Suprapubic skin (tissue), 4 donors: ENCODE results near the gene AP1M2. TPM values are rescaled to one million over a fixed set of nuclear protein-coding genes. Genes with fewer than 3 reads are reported as not detected.

ENCODE experiments used
- DNase-seq, 2 donors: peaks; one replicate each; pipeline ENCODE4 v3.0.0-alpha.2; 2019; ENCODE audit warnings: low spot score in 2 of 2
- H3K27ac ChIP-seq: fragments of 200-600 bp; sonication (generic); one replicate; pipeline ENCODE4 v1.5.1; 2019
- H3K27me3 ChIP-seq: fragments of 200-600 bp; sonication (generic); one replicate; pipeline ENCODE4 v1.5.1; 2019
- H3K36me3 ChIP-seq: fragments of 200-600 bp; sonication (generic); one replicate; pipeline ENCODE4 v1.5.1; 2019
- H3K4me1 ChIP-seq: fragments of 200-600 bp; sonication (generic); one replicate; pipeline ENCODE4 v1.5.1; 2019
- H3K4me3 ChIP-seq: fragments of 200-600 bp; sonication (generic); one replicate; pipeline ENCODE4 v1.5.1; 2019; ENCODE audit warnings: mild to moderate bottlenecking
- H3K9me3 ChIP-seq: fragments of 200-600 bp; sonication (generic); one replicate; pipeline ENCODE4 v1.5.1; 2019
- EP300 ChIP-seq: sonication (generic); formaldehyde crosslinking; IDR thresholded peaks from one replicate; pipeline ENCODE4 v1.6.1; 2017; ENCODE audit warnings: antibody characterized with exemption
- POLR2A ChIP-seq, 2 donors: fragments of 450-650 bp; IDR thresholded peaks; one replicate each; pipeline ENCODE4 v1.6.1; 2017; ENCODE audit warnings: antibody characterized with exemption in 2 of 2, mild to moderate bottlenecking in 2 of 2, moderate library complexity in 2 of 2
- POLR2AphosphoS5 ChIP-seq, 3 donors: sonication (generic); formaldehyde crosslinking; IDR thresholded peaks; one replicate each; pipeline ENCODE4 v1.6.1; 2017; ENCODE audit warnings: antibody characterized with exemption in 3 of 3
- WGBS: methylation state at CpG from one replicate; pipeline ENCODE4 v1.1.5; 2018; 5-methylcytosine and 5-hydroxymethylcytosine counted together
- total RNA-seq, 4 donors: library from RNA; depleted of rRNA; stranded (reverse); fragments of >200 nt; gene quantifications; one replicate each; pipeline ENCODE4 v1.1.0, GENCODE V29; 2016
- TF ChIP-seq, protein P1 (sequence below), 2 donors: fragments of 200-600 bp in 1 of 2; fragments of 450-650 bp in 1 of 2; sonication (generic) in 1 of 2; IDR thresholded peaks; one replicate each; pipeline ENCODE4 v1.5.1; 2016 to 2019; ENCODE audit warnings: antibody characterized with exemption in 2 of 2, mild to moderate bottlenecking in 1 of 2, moderate library complexity in 1 of 2

The AP1M2 gene
- total RNA-seq, 4 donors from 2014 or later, result 28.9 to 65.9 (median 59.1) TPM

DNA sequence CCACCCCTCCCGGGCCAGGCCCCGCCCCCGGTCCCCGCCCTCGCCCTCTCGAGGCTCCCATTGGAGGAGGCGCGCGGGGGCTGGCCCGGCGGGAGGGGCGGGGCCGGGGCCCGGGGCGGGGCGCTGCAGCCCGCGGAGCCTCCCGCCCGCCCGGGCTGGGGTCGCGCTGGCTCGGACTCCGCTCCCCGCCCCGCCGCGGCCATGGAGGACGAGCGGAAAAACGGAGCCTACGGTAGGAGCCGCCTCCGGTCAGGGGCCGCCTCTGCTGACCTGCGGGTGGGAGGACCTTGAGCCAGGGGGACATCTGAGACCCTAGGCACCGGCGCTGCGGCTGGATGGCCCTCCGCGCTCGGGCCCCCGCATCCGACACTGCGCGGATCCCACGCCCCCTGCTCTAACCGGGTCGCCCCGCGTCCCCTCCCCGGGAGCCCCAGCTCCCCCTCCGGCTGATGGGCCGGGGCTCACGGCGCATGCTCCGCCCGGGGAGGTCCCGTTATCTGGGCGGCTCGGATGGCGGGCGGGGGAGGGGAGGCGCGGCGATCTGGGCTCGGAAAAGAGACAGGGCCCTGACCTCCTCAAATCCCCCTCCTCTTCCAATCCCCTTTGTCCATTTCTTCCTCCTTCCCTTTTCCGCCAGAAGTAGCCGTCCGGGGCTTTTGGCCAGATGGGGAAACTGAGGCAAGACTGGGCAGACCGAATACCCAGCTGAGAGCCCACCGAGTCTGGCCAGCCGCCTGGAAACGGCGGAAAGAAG lies 15.4 kb upstream of the AP1M2 start:
- Histone ChIP-seq H3K9me3 (no peaks in the 10 kb centered on the region), H3K4me1 (peaks cover 31% of the 10 kb centered on the region), H3K4me3 (peak overlapping the region; percentile 69), H3K27ac (peak overlapping the region; percentile 81), H3K36me3 (no peaks in the 10 kb centered on the region), H3K27me3 (no peaks in the 10 kb centered on the region)
- 0% methylated on average over 10 of the region's 76 CpGs for WGBS
- peak; percentile 89 to 92 for DNase-seq
- no peak for TF ChIP-seq EP300
- peak in 1 of 2 donors; percentile 27 for TF ChIP-seq POLR2A (IDR thresholded peaks at IDR 0.05)
- TF ChIP-seq POLR2AphosphoS5 (IDR thresholded peaks at IDR 0.05), result no peak

- TF ChIP-seq POLR2AphosphoS5 (IDR thresholded peaks at IDR 0.05) (no peak), POLR2A (IDR thresholded peaks at IDR 0.05) (no peak), EP300 (no peak)
- TF ChIP-seq, protein P1, sequence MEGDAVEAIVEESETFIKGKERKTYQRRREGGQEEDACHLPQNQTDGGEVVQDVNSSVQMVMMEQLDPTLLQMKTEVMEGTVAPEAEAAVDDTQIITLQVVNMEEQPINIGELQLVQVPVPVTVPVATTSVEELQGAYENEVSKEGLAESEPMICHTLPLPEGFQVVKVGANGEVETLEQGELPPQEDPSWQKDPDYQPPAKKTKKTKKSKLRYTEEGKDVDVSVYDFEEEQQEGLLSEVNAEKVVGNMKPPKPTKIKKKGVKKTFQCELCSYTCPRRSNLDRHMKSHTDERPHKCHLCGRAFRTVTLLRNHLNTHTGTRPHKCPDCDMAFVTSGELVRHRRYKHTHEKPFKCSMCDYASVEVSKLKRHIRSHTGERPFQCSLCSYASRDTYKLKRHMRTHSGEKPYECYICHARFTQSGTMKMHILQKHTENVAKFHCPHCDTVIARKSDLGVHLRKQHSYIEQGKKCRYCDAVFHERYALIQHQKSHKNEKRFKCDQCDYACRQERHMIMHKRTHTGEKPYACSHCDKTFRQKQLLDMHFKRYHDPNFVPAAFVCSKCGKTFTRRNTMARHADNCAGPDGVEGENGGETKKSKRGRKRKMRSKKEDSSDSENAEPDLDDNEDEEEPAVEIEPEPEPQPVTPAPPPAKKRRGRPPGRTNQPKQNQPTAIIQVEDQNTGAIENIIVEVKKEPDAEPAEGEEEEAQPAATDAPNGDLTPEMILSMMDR (IDR thresholded peaks at IDR 0.05), result no peak
- H3K27ac ChIP-seq, result no peak overlapping the region
- H3K9me3 ChIP-seq, result no peaks in the 10 kb centered on the region
- H3K4me3 ChIP-seq, result peak overlapping the region; percentile 69
- peaks cover 31% of the 10 kb centered on the region for H3K4me1 ChIP-seq
- H3K27me3 ChIP-seq, result no peaks in the 10 kb centered on the region
- no peaks in the 10 kb centered on the region for H3K36me3 ChIP-seq
- no peak for DNase-seq
- 26% methylated on average over 7 of the region's 7 CpGs for WGBS
Observed at GRCh38 chr19:10601999-10602329, 14.9 kb upstream of the AP1M2 start.

- H3K9me3 ChIP-seq, result no peaks in the 10 kb centered on the region
- no peaks in the 10 kb centered on the region for H3K27me3 ChIP-seq
- H3K27ac ChIP-seq, result no peak overlapping the region
- 94% methylated on average over 5 of the region's 5 CpGs for WGBS
- H3K4me1 ChIP-seq, result peaks cover 37% of the 10 kb centered on the region
- no peak overlapping the region for H3K4me3 ChIP-seq
- no peak for TF ChIP-seq POLR2A (IDR thresholded peaks at IDR 0.05)
- DNase-seq, result no peak
- no peaks in the 10 kb centered on the region for H3K36me3 ChIP-seq
Observed at GRCh38 chr19:10600149-10600548, 13.0 kb upstream of the AP1M2 start.

DNA sequence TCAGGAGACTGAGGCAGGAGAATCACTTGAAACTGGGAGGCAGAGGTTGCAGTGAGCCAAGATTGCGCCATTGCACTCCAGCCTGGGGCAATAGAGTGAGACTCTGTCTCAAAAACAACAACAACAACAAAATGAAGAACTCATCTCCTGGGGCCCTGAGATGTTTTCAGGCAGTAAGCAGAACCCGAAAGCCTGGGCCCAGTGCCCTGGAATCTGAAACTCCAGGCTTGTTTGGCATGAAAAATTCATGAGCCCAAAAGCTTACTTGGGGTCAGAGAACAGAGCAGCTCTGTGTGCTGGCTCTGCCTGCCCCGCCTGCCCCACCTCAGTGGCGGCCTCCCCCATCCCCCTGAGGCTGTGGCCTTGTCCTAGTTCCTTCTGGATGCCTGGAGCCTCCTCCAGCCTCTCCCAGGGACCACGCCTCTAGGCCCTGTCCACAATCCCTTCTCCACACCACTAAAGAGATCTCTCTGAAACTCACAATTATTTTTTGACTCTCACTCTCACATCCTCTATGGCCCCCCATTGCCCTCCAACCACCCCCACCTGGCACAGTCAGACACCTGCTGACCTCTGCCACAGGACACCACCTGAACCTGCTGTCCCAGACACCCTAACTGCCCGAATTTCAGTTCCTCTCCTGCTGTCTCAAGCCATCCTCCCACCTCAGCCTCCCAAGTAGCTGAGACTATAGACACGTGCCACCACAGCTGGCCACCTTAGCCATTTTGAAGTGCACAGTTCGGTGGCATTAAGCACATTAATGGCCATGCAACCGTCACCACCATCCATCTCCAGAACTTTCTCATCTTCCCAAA lies 6.9 kb upstream of the AP1M2 start:
- DNase-seq, result peak; percentile 69 to 84
- Histone ChIP-seq H3K4me1 (peaks cover 18% of the 10 kb centered on the region), H3K27me3 (no peaks in the 10 kb centered on the region), H3K36me3 (no peaks in the 10 kb centered on the region), H3K9me3 (no peaks in the 10 kb centered on the region), H3K4me3 (no peak overlapping the region), H3K27ac (peak overlapping the region; percentile 18)
- WGBS, result 53% methylated on average over 9 of the region's 9 CpGs
- TF ChIP-seq, protein P1 (IDR thresholded peaks at IDR 0.05), result no peak
- TF ChIP-seq POLR2A (IDR thresholded peaks at IDR 0.05) (no peak), EP300 (no peak), POLR2AphosphoS5 (IDR thresholded peaks at IDR 0.05) (no peak)

- peaks cover 18% of the 10 kb centered on the region for H3K4me1 ChIP-seq
- TF ChIP-seq, protein P1 (IDR thresholded peaks at IDR 0.05), result no peak
- no peak for TF ChIP-seq EP300
- TF ChIP-seq POLR2AphosphoS5 (IDR thresholded peaks at IDR 0.05), result no peak
- DNase-seq, result no peak
- no peak overlapping the region for H3K27ac ChIP-seq
- H3K27me3 ChIP-seq, result no peaks in the 10 kb centered on the region
- no peaks in the 10 kb centered on the region for H3K9me3 ChIP-seq
- H3K4me3 ChIP-seq, result no peak overlapping the region
- H3K36me3 ChIP-seq, result no peaks in the 10 kb centered on the region
- 81% methylated on average over 7 of the region's 7 CpGs for WGBS
Observed at GRCh38 chr19:10593148-10593547, 6.0 kb upstream of the AP1M2 start.

GRCh38 chr19:10587839-10588150 lies 683 bp upstream of the AP1M2 start:
- H3K27me3 ChIP-seq, result peaks cover 7% of the 10 kb centered on the region
- no peak overlapping the region for H3K27ac ChIP-seq
- H3K9me3 ChIP-seq, result no peaks in the 10 kb centered on the region
- no peak overlapping the region for H3K4me3 ChIP-seq
- H3K4me1 ChIP-seq, result peaks cover 2% of the 10 kb centered on the region
- no peaks in the 10 kb centered on the region for H3K36me3 ChIP-seq
- TF ChIP-seq EP300 (no peak), POLR2AphosphoS5 (IDR thresholded peaks at IDR 0.05) (no peak), POLR2A (IDR thresholded peaks at IDR 0.05) (no peak)
- no peak for DNase-seq
- 87% methylated on average over 2 of the region's 2 CpGs for WGBS
